SU-DHL-6 (cell line): Measurements from ENCODE around the gene WIF1.

Experiments
- H2AFZ ChIP-seq: fragments of 200-600 bp; sonication (generic); 2 replicates; pipeline ENCODE4 v1.6.1; 2014; ENCODE audit warnings: low read depth, mild to moderate bottlenecking, moderate library complexity, mixed read lengths, antibody characterized with exemption, low read length; ENCODE audit not compliant: severe bottlenecking
- H3F3A ChIP-seq: fragments of 200-600 bp; shearing (Covaris generic); 2 replicates; pipeline ENCODE4 v1.6.0; 2016; ENCODE audit warnings: antibody characterized with exemption, mild to moderate bottlenecking; ENCODE audit not compliant: insufficient read depth
- H3K27ac ChIP-seq: fragments of 200-600 bp; sonication (generic); 2 replicates; pipeline ENCODE4 v1.5.1; 2016; ENCODE audit warnings: low read depth, mild to moderate bottlenecking, low read length, moderate library complexity, mixed read lengths
- H3K27me3 ChIP-seq: fragments of 200-600 bp; sonication (generic), shearing (Covaris generic); 2 replicates; pipeline ENCODE4 v1.6.0; 2014; ENCODE audit warnings: mild to moderate bottlenecking, low read length
- H3K36me3 ChIP-seq: fragments of 200-600 bp; sonication (generic); 2 replicates; pipeline ENCODE4 v1.6.1; 2014; ENCODE audit warnings: mild to moderate bottlenecking, low read length, mixed read lengths
- H3K4me2 ChIP-seq: fragments of 300-600, 200-600 bp; shearing (Covaris generic), sonication (generic); 2 replicates; pipeline ENCODE4 v1.6.0; 2014; ENCODE audit warnings: low read length, low read depth, mild to moderate bottlenecking; ENCODE audit not compliant: poor library complexity, severe bottlenecking
- H3K4me3 ChIP-seq: fragments of 200-600 bp; sonication (generic); 2 replicates; pipeline ENCODE4 v1.5.1; 2014; ENCODE audit warnings: antibody characterized with exemption, low read length, mild to moderate bottlenecking, mixed read lengths; ENCODE audit not compliant: insufficient read depth, poor library complexity, severe bottlenecking
- H3K79me2 ChIP-seq: fragments of 200-600 bp; sonication (generic); 2 replicates; pipeline ENCODE4 v1.6.1; 2014; ENCODE audit warnings: mild to moderate bottlenecking, low read length, moderate library complexity; ENCODE audit not compliant: insufficient read depth
- H3K9ac ChIP-seq: fragments of 200-600 bp; sonication (generic); 2 replicates; pipeline ENCODE4 v1.7.0; 2014; ENCODE audit warnings: mild to moderate bottlenecking, low read length
- H3K9me2 ChIP-seq: fragments of 200-600 bp; sonication (generic); replicated peaks from 2 replicates; pipeline ENCODE4 v1.6.1; 2014; ENCODE audit warnings: low read length; ENCODE audit not compliant: insufficient read depth
- H3K9me3 ChIP-seq: fragments of 200-600 bp; sonication (generic); 2 replicates; pipeline ENCODE4 v1.6.1; 2014; ENCODE audit warnings: low read length, mixed read lengths; ENCODE audit not compliant: insufficient read depth
- H4K20me1 ChIP-seq: fragments of 200-600 bp; sonication (generic); 2 replicates; pipeline ENCODE4 v1.6.1; 2014; ENCODE audit warnings: low read depth, mild to moderate bottlenecking, antibody characterized with exemption, low read length, moderate library complexity, mixed read lengths
- EZH2phosphoT487 ChIP-seq: fragments of 200-600 bp; sonication (generic), shearing (Covaris generic); conservative IDR thresholded peaks from 2 replicates; pipeline ENCODE4 v1.6.1; 2018; ENCODE audit warnings: mild to moderate bottlenecking, antibody characterized with exemption, low read length, moderate library complexity, mixed read lengths
- TF ChIP-seq, protein P1 (sequence below): fragments of 200-600 bp; sonication (generic); IDR thresholded peaks from one replicate; pipeline ENCODE4 v1.5.1; 2017; ENCODE audit warnings: antibody characterized with exemption, mild to moderate bottlenecking, low read length, moderate library complexity; ENCODE audit not compliant: insufficient read depth, poor library complexity, severe bottlenecking

Gene WIF1, protein sequence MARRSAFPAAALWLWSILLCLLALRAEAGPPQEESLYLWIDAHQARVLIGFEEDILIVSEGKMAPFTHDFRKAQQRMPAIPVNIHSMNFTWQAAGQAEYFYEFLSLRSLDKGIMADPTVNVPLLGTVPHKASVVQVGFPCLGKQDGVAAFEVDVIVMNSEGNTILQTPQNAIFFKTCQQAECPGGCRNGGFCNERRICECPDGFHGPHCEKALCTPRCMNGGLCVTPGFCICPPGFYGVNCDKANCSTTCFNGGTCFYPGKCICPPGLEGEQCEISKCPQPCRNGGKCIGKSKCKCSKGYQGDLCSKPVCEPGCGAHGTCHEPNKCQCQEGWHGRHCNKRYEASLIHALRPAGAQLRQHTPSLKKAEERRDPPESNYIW

DNA sequence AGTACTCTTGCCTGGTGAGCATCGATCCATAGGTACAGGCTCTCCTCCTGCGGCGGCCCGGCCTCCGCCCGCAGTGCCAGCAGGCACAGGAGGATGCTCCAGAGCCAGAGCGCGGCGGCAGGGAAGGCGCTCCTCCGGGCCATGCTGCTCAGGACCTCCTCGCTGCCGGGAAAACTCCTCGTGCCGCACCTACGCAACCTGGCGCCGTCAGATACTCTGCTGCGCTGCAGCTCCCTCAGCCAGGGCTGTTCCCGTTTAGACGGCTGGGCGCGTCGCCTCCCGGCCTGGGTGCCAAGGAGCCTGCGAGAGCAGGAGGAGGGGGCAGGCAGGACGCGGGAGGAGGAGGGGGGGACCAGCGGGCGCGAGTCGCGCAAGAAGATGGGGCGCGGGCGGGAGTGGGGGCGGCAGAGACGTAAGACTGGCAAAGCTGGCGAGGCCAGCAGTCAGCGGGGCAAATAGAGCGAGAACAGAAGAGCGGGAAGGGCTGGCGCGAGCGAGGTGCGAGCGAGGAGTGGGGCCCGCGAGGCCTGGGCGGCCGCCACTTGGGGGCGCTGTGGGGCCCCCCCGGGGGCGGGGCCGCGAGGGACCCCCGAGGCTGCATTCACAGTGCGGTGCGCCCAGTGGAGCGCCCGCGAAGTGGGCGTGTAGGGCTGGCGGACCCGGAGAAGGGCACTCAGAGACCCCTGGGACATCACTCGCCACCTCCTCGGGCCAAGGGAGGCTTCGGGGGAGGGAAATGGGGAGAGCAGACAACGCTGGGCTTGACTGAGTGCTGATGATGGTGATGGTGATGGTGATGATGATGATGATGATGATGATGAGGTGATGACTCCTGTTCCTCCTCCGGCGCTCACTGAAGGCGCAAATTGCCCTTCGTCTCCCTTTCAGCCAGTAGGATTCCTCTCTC lies at the start of gene WIF1:
Gene WIF1 (minus strand): TSS at position 257 of the 907 bp plus-strand sequence. CDS start 114 bp downstream, at position 143.
- no peaks in the 10 kb centered on the region for H3K9me3 ChIP-seq
- H3K9ac ChIP-seq, result no peak within 1 kb of the TSS
- H3K79me2 ChIP-seq, result no peaks in the 10 kb centered on the region
- no peaks in the 10 kb centered on the region for H3K9me2 ChIP-seq
- no peak within 1 kb of the TSS for H3K4me3 ChIP-seq
- TF ChIP-seq, protein P1, sequence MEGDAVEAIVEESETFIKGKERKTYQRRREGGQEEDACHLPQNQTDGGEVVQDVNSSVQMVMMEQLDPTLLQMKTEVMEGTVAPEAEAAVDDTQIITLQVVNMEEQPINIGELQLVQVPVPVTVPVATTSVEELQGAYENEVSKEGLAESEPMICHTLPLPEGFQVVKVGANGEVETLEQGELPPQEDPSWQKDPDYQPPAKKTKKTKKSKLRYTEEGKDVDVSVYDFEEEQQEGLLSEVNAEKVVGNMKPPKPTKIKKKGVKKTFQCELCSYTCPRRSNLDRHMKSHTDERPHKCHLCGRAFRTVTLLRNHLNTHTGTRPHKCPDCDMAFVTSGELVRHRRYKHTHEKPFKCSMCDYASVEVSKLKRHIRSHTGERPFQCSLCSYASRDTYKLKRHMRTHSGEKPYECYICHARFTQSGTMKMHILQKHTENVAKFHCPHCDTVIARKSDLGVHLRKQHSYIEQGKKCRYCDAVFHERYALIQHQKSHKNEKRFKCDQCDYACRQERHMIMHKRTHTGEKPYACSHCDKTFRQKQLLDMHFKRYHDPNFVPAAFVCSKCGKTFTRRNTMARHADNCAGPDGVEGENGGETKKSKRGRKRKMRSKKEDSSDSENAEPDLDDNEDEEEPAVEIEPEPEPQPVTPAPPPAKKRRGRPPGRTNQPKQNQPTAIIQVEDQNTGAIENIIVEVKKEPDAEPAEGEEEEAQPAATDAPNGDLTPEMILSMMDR, result no peak
- no peak for TF ChIP-seq EZH2phosphoT487
- H3K27ac ChIP-seq, result no peak within 1 kb of the TSS
- no peak within 1 kb of the TSS for H2AFZ ChIP-seq
- no peaks in the 10 kb centered on the region for H3K36me3 ChIP-seq
- no peaks in the 10 kb centered on the region for H3F3A ChIP-seq
- H4K20me1 ChIP-seq, result no peaks in the 10 kb centered on the region
- no peaks in the 10 kb centered on the region for H3K27me3 ChIP-seq
- H3K4me2 ChIP-seq, result no peak within 1 kb of the TSS

DNA sequence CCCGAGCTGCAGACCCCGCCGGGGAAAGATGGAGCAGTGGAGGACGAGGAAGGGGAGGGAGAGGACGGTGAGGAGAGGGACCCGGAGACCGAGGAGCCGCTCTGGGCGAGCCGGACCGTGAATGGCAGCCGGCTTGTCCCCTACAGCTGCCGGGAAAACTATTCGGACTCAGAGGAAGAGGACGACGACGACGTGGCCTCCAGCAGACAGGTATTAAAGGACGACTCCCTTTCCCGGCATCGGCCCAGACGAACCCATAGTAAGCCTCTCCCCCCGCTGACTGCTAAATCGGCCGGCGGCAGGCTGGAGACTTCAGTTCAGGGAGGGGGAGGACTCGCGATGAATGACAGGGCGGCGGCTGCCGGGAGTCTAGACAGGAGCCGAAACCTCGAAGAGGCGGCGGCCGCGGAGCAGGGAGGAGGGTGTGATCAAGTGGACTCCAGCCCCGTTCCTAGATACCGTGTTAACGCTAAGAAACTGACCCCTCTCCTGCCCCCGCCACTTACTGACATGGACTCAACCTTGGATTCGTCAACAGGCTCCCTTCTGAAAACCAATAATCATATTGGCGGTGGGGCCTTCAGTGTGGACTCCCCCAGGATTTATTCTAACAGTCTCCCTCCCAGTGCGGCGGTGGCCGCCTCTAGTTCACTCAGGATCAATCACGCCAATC lies 49.2 kb upstream of the WIF1 start:
- TF ChIP-seq, protein P1, result no peak
- no peak for TF ChIP-seq EZH2phosphoT487
- Histone ChIP-seq H3K27ac (peak overlapping the region; percentile 82), H4K20me1 (peaks cover 27% of the 10 kb centered on the region), H3K9me3 (no peaks in the 10 kb centered on the region), H3K4me2 (peak overlapping the region; percentile 98), H2AFZ (peak overlapping the region; percentile 58), H3K9ac (peak overlapping the region; percentile 98), H3K4me3 (peak overlapping the region; percentile 93), H3F3A (no peaks in the 10 kb centered on the region), H3K36me3 (peaks cover 23% of the 10 kb centered on the region; the same call in 1 of the 2 replicates), H3K27me3 (no peaks in the 10 kb centered on the region), H3K9me2 (no peaks in the 10 kb centered on the region), H3K79me2 (peaks cover 59% of the 10 kb centered on the region)

DNA sequence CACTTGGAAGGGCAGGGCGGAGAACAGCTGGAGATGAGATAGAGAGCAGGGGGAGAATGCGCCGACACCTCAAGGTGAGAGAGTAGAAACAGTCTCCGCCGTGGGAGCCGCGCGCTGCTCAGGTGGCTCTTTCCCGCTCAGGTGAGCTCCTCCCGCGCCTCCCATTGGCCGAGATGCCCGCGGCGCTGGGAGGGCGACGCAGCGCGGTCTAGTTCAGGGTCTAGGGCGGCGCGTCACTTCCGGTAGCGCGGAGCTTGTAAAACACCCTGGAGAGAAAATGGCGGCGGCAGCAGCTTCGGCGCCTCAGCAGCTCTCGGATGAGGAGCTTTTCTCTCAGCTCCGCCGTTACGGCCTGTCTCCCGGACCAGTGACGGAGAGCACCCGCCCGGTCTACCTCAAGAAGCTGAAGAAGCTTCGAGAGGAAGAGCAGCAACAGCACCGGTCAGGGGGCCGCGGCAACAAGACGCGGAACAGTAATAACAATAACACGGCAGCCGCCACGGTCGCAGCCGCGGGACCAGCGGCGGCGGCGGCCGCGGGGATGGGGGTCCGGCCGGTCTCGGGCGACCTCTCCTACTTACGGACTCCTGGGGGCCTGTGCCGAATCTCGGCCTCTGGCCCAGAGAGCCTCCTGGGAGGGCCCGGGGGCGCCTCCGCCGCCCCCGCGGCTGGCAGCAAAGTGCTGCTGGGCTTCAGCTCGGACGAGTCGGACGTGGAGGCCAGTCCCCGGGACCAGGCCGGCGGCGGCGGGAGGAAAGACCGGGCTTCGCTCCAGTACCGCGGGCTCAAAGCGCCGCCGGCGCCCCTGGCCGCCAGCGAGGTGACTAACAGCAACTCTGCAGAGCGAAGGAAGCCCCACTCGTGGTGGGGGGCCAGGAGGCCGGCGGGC lies 48.5 kb upstream of the WIF1 start, which contains the start of gene LEMD3:
Gene LEMD3 (plus strand): TSS at position 264 of the 889 bp plus-strand sequence. CDS start 14 bp downstream, at position 278.
- peak within 1 kb of the TSS; percentile 98 for H3K4me2 ChIP-seq
- H3K9me3 ChIP-seq, result no peaks in the 10 kb centered on the region
- H3K27me3 ChIP-seq, result no peaks in the 10 kb centered on the region
- H3K27ac ChIP-seq, result peak within 1 kb of the TSS; percentile 82
- peaks cover 51% of the 10 kb centered on the region for H3K79me2 ChIP-seq
- peak within 1 kb of the TSS; percentile 98 for H3K9ac ChIP-seq
- peak within 1 kb of the TSS; percentile 93 for H3K4me3 ChIP-seq
- H4K20me1 ChIP-seq, result peaks cover 24% of the 10 kb centered on the region
- H3K36me3 ChIP-seq, result peaks cover 23% of the 10 kb centered on the region; the same call in 1 of the 2 replicates
- no peaks in the 10 kb centered on the region for H3K9me2 ChIP-seq
- TF ChIP-seq, protein P1, result no peak
- no peak for TF ChIP-seq EZH2phosphoT487
- peak within 1 kb of the TSS; percentile 58 for H2AFZ ChIP-seq
- no peaks in the 10 kb centered on the region for H3F3A ChIP-seq
